Mononuclear cell (primary cell): Measurements from ENCODE around the gene MICU1. TPM values are rescaled to one million over a fixed set of nuclear protein-coding genes. Genes with fewer than 3 reads are reported as not detected.

ENCODE experiments used
- H3K27me3 ChIP-seq: 2 replicates; pipeline ENCODE4 v1.6.0; 2011; ENCODE audit warnings: low read length, control low read depth; ENCODE audit not compliant: insufficient read depth
- H3K4me1 ChIP-seq: 2 replicates; pipeline ENCODE4 v1.5.1; 2011; ENCODE audit warnings: mild to moderate bottlenecking, low read length, control low read depth; ENCODE audit not compliant: insufficient read depth
- H3K4me3 ChIP-seq: 2 replicates; pipeline ENCODE4 v1.5.1; 2011; ENCODE audit warnings: mild to moderate bottlenecking, low read length, moderate library complexity
- H3K9me3 ChIP-seq: 2 replicates; pipeline ENCODE4 v1.5.1; 2011; ENCODE audit warnings: low read depth, mild to moderate bottlenecking, control low read depth, low read length
- total RNA-seq: library from RNA; depleted of rRNA; stranded (reverse); fragments of >200 nt; gene quantifications from one replicate; pipeline ENCODE4 v1.2.3, GENCODE V29; 2012

MICU1 gene
- total RNA-seq, 1 donor = 25.5 TPM

- Histone ChIP-seq H3K4me3 (no peak overlapping the region), H3K9me3 (peaks cover 10% of the 10 kb centered on the region), H3K4me1 (peaks cover 43% of the 10 kb centered on the region), H3K27me3 (no peaks in the 10 kb centered on the region)
These were observed 114.4 kb downstream of the MICU1 start for GRCh38 chr10:72511459-72511858.

GRCh38 chr10:72509941-72510340 is 115.9 kb downstream of the MICU1 start:
- Histone ChIP-seq H3K9me3 (peaks cover 10% of the 10 kb centered on the region), H3K4me3 (no peak overlapping the region), H3K27me3 (no peaks in the 10 kb centered on the region), H3K4me1 (peaks cover 43% of the 10 kb centered on the region)

GRCh38 chr10:72509206-72509799 is 116.6 kb downstream of the MICU1 start:
- Histone ChIP-seq H3K4me1 (peaks cover 43% of the 10 kb centered on the region), H3K9me3 (peaks cover 4% of the 10 kb centered on the region), H3K4me3 (no peak overlapping the region), H3K27me3 (no peaks in the 10 kb centered on the region)

- peaks cover 53% of the 10 kb centered on the region for H3K4me1 ChIP-seq
- no peaks in the 10 kb centered on the region for H3K9me3 ChIP-seq
- H3K27me3 ChIP-seq = no peaks in the 10 kb centered on the region
- no peak overlapping the region for H3K4me3 ChIP-seq
These were observed 117.8 kb downstream of the MICU1 start for GRCh38 chr10:72508033-72508432.

- H3K4me1 ChIP-seq = peaks cover 50% of the 10 kb centered on the region
These were observed 119.4 kb downstream of the MICU1 start for GRCh38 chr10:72506474-72506873.

GRCh38 chr10:72505435-72505834 is 120.4 kb downstream of the MICU1 start:
- Histone ChIP-seq H3K27me3 (no peaks in the 10 kb centered on the region), H3K9me3 (no peaks in the 10 kb centered on the region), H3K4me3 (no peak overlapping the region), H3K4me1 (peaks cover 42% of the 10 kb centered on the region)

More at GRCh38 chr10:72506474-72506873, 119.4 kb downstream of the MICU1 start:
- H3K9me3 ChIP-seq = no peaks in the 10 kb centered on the region
- no peak overlapping the region for H3K4me3 ChIP-seq
- H3K27me3 ChIP-seq = no peaks in the 10 kb centered on the region

- Histone ChIP-seq H3K4me3 (no peak overlapping the region), H3K9me3 (no peaks in the 10 kb centered on the region), H3K27me3 (no peaks in the 10 kb centered on the region), H3K4me1 (peaks cover 33% of the 10 kb centered on the region)
These were observed 122.0 kb downstream of the MICU1 start for GRCh38 chr10:72503694-72504438.

- no peaks in the 10 kb centered on the region for H3K27me3 ChIP-seq
- no peak overlapping the region for H3K4me3 ChIP-seq
- peaks cover 32% of the 10 kb centered on the region for H3K4me1 ChIP-seq
These were observed 122.6 kb downstream of the MICU1 start for GRCh38 chr10:72503241-72503640.

GRCh38 chr10:72502581-72502980 is 123.3 kb downstream of the MICU1 start:
- Histone ChIP-seq H3K27me3 (no peaks in the 10 kb centered on the region), H3K9me3 (no peaks in the 10 kb centered on the region), H3K4me1 (peaks cover 31% of the 10 kb centered on the region), H3K4me3 (no peak overlapping the region)

More at GRCh38 chr10:72503241-72503640, 122.6 kb downstream of the MICU1 start:
- no peaks in the 10 kb centered on the region for H3K9me3 ChIP-seq

- Histone ChIP-seq H3K9me3 (no peaks in the 10 kb centered on the region), H3K27me3 (no peaks in the 10 kb centered on the region), H3K4me1 (peaks cover 29% of the 10 kb centered on the region), H3K4me3 (no peak overlapping the region)
These were observed 126.2 kb downstream of the MICU1 start for GRCh38 chr10:72499701-72500100.

- Histone ChIP-seq H3K9me3 (no peaks in the 10 kb centered on the region), H3K27me3 (no peaks in the 10 kb centered on the region), H3K4me3 (no peak overlapping the region), H3K4me1 (peaks cover 20% of the 10 kb centered on the region)
These were observed 134.9 kb downstream of the MICU1 start for GRCh38 chr10:72490951-72491350.

- H3K4me1 ChIP-seq = peaks cover 29% of the 10 kb centered on the region
- H3K9me3 ChIP-seq = no peaks in the 10 kb centered on the region
- no peaks in the 10 kb centered on the region for H3K27me3 ChIP-seq
- H3K4me3 ChIP-seq = no peak overlapping the region
These were observed 138.4 kb downstream of the MICU1 start for GRCh38 chr10:72487521-72487920.

GRCh38 chr10:72487116-72487515 is 138.8 kb downstream of the MICU1 start:
- H3K4me1 ChIP-seq = peaks cover 29% of the 10 kb centered on the region
- no peak overlapping the region for H3K4me3 ChIP-seq
- no peaks in the 10 kb centered on the region for H3K9me3 ChIP-seq
- no peaks in the 10 kb centered on the region for H3K27me3 ChIP-seq

- Histone ChIP-seq H3K4me1 (peaks cover 21% of the 10 kb centered on the region), H3K27me3 (no peaks in the 10 kb centered on the region), H3K9me3 (no peaks in the 10 kb centered on the region), H3K4me3 (no peak overlapping the region)
These were observed 140.2 kb downstream of the MICU1 start for GRCh38 chr10:72485701-72486100.

- Histone ChIP-seq H3K4me1 (peaks cover 16% of the 10 kb centered on the region), H3K4me3 (no peak overlapping the region), H3K27me3 (no peaks in the 10 kb centered on the region), H3K9me3 (no peaks in the 10 kb centered on the region)
These were observed 141.4 kb downstream of the MICU1 start for GRCh38 chr10:72484521-72484920.

- Histone ChIP-seq H3K27me3 (no peaks in the 10 kb centered on the region), H3K4me1 (peaks cover 9% of the 10 kb centered on the region), H3K4me3 (no peak overlapping the region), H3K9me3 (no peaks in the 10 kb centered on the region)
These were observed 142.4 kb downstream of the MICU1 start for GRCh38 chr10:72483471-72483870.
